Measurements from ENCODE around the gene CCNY.

- TF ChIP-seq CTCF (IDR thresholded peaks at IDR 0.05) (no peak), POLR2A (IDR thresholded peaks at IDR 0.05) (no peak)
Measured at GRCh38 chr10:35416619-35417312, 80.5 kb downstream of the CCNY start.

Data from Peyer's patch (tissue), 4 donors.